GM12875 (cell line): Measurements from ENCODE around the gene UBIAD1.
"Not testable (repeated sequence)": the region's sequence is repeated elsewhere in the genome, so short reads cannot be mapped to it uniquely, and the experiment has no call there.

Experiments
- H3K4me3 ChIP-seq: one replicate; pipeline ENCODE4 v1.5.1; 2011; ENCODE audit warnings: low read depth, low read length, control low read depth
- TF ChIP-seq, protein P1 (sequence below): IDR thresholded peaks from 2 replicates; pipeline ENCODE4 v1.5.1; 2011; ENCODE audit warnings: low read depth, mild to moderate bottlenecking, control low read depth, inconsistent platforms, low read length, moderate library complexity, borderline replicate concordance; ENCODE audit not compliant: insufficient read depth

Gene UBIAD1

DNA sequence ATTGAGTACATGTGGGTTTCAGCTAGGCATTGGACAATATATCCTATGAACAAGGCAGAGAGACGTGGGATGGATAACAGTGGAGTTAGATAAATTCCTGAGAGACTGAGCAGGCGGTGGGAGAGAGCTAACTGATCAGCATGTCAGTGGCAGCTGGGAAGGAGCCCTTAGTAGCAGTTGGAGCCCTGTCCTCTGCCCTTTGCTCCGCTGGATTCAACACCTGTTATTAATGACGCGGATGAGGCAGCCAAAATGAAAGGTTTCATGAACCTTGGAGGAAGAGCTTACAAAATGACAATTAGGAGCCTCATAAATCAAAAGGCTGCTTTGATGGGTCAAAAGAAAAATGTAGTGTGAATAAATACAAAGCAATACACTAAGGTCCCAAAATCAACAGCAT is 16.1 kb downstream of the UBIAD1 start:
- H3K4me3 ChIP-seq: no peak overlapping the region
- TF ChIP-seq, protein P1, sequence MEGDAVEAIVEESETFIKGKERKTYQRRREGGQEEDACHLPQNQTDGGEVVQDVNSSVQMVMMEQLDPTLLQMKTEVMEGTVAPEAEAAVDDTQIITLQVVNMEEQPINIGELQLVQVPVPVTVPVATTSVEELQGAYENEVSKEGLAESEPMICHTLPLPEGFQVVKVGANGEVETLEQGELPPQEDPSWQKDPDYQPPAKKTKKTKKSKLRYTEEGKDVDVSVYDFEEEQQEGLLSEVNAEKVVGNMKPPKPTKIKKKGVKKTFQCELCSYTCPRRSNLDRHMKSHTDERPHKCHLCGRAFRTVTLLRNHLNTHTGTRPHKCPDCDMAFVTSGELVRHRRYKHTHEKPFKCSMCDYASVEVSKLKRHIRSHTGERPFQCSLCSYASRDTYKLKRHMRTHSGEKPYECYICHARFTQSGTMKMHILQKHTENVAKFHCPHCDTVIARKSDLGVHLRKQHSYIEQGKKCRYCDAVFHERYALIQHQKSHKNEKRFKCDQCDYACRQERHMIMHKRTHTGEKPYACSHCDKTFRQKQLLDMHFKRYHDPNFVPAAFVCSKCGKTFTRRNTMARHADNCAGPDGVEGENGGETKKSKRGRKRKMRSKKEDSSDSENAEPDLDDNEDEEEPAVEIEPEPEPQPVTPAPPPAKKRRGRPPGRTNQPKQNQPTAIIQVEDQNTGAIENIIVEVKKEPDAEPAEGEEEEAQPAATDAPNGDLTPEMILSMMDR: no peak

DNA sequence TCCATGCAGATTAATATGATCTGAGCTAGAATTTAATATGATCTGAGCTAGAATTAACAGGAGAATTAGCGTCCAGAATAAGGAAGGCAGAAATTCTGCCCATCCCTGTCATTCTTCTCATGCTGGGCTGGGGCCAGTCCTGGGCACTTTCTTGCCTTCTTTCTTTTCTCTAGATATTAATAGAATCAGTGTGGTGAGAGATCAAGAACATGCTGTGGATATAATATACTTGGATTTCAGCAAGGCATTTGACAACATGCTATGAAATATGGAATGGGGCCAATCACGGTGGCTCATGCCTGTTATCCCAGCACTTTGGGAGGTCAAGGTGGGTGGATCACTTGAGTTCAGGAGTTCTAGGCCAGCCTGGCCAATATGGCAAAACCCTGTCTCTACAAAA is 18.1 kb downstream of the UBIAD1 start:
- no peak overlapping the region for H3K4me3 ChIP-seq
- TF ChIP-seq, protein P1: no peak

DNA sequence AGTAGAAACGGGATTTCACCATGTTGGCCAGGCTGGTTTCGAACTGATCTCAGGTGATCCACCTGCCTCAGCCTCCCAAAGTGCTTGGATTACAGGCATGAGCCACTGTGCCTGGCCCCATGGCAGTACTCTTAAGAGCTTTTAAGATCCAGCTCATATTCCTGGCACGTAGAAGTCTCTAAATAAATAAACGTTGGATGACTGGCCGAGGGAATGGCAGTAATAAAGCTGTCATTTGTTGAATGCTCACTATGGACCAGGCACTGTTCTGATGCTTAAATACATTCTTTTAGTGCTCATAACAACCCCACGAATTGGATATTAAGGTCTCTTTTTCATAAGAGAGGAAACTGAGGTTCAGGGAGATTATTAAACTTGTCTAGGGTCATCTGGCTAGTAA is 20.9 kb downstream of the UBIAD1 start:
- no peak overlapping the region for H3K4me3 ChIP-seq
- TF ChIP-seq, protein P1: no peak

DNA sequence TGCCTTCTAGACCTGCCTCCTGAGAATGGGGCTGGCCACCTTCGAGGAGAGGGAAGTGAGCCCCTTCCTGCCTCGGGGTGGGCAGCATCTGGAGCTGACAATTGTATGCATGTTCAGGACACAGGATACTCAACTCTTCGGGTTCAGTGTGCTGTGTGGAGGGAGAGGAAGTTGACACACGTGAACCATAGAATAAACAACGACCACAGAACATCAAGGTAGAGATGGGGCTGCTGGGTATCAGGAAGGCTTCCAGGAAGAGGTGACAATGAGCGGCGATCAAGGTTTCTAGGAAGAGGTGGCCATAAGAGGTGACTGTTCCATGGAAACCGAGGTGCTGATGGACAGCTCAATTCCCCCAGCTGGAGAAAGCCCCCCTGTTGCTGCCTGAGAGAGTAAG is 22.0 kb downstream of the UBIAD1 start:
- TF ChIP-seq, protein P1: no peak
- no peak overlapping the region for H3K4me3 ChIP-seq

DNA sequence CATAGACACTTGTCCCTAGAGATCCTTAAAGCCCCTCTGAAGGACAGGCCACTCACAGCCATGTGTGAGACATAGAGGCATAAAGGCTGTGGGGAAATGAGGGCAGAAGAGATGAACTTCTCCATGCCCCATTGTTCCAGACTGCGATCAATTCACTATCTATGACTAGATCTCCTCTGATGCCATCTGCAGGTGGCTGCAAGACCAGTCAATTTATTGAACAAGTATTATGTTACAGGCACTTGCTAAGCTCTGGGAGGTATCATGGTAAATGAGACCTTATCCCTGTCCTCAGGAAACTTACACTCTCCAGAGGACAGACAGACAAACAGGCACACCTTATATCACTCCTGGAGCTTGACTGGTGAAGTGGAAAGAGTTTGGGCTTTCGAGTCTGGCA is 22.9 kb downstream of the UBIAD1 start:
- TF ChIP-seq, protein P1: no peak
- H3K4me3 ChIP-seq: no peak overlapping the region

DNA sequence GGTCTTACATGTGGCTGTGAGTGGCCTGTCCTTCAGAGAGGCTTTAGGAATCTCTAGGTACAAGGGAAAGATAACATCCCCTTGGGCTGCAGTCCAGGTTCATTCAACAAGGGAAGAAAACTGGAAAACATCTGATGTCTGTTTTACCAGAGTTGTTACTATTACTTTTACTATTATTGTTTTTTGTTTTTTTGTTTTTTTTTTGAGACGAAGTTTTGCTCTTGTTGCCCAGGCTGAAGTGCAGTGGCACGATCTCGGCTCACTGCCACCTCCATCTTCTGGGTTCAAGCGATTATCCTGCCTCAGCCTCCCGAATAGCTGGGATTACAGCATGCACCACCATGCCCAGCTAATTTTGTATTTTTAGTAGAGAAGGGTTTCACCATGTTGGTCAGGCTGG is 24.8 kb downstream of the UBIAD1 start:
- not testable (repeated sequence) for H3K4me3 ChIP-seq

DNA sequence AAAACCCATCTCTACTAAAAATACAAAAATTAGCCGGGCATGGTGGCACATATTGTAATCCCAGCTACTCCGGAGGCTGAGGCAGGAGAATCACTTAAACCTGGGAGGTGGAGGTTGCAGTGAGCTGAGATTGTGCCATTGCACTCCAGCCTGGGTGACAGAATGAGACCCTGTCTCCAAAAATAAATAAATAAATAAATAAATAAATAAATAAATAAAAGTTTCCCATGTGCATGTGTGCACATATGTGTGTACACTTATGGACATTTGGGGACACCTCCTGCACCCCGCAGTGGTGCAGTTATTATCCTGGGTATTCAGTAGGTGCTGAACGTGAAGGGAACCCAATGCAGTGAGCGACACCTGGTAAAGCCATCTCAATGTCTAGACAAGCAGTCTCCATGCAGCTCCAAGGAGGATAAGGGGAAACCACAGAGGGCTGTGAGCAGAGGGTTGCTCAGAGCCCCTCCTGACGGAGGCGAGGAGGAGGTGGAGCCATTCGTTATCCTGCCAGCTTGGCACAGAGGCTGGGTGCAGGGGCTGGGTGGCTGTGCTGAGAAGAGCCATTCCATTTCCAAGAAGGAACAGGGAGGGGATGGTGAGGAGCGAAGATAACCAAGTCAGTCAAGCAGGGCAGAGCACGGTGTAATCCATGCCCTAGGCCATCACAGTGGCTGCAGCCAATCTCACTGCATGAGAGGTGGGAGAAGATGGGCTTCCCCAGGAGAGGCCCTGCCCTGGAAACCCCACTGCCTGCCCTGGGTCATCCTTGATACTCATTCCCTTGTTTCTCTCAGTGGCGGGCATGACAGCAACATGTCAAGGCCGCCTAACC is 25.6 kb downstream of the UBIAD1 start:
- no peak overlapping the region for H3K4me3 ChIP-seq
- TF ChIP-seq, protein P1: no peak

DNA sequence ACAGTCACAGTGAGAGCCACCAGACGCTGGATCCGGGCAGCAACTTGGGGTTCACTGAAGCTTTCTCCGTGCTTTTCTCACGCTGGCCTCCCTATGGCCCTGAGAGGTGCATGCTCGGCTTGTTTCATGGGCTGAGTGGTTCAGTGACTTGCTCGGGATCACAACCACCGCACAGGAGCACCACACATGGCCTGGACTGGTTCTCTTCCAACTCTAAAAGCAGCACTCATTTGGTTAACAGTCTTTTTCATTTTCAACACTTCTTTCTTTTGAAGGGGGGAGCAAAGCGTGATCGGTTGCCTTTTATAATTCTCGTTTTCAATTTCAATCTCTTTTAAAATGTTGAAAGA is 26.2 kb downstream of the UBIAD1 start:
- TF ChIP-seq, protein P1: no peak
- H3K4me3 ChIP-seq: no peak overlapping the region
